Activated gamma-delta T cell treated with Interleukin-2 at 50 U/mL for 16 hours (primary cell): ENCODE measurements around the gene POU2AF3.

ENCODE experiments used
- DNase-seq: peaks from one replicate; pipeline ENCODE4 v3.0.0-alpha.2; 2020

The POU2AF3 gene

DNA sequence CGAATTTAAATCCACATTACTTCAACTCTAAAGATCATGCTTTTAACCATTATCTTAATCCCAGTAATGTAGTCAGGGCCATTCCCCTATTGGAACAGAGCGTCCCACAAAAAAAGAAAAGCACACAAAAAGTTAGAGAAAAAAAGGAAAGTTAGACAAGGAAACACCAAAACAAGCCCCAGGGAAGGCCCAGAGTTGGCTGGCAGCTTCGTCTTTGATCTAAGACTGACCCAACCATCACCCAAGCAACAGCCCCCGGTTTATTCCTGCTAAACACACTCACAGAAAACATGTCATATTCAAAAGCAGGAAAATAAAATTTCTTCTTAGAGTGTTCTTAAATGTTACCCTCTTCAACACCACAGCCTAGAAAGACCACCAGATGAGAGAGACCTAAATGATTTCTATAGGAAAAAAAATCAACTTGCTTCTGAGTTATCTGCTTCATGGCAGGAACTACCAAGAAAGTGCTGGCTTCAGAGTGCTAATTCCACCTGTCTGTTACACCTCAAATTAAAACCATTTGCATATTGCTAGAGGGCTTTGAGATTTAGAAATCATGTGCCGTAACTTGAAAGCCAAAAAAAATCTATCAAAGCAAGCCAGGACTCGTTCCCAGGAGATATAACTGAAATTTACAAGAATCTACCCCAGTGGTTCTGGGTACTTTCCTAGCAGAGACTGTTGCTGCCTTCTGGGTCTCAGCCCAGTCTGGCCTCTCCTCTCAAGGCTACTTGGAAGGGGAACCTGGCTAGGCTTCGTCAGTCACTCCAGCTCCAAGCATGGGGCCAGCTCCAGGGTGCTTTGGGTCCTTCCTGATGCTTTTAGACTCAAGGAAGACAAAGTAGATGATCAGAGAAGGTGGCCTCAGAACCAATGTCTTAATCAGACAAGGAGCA, 31.2 kb downstream of the POU2AF3 start:
- no peak for DNase-seq

DNA sequence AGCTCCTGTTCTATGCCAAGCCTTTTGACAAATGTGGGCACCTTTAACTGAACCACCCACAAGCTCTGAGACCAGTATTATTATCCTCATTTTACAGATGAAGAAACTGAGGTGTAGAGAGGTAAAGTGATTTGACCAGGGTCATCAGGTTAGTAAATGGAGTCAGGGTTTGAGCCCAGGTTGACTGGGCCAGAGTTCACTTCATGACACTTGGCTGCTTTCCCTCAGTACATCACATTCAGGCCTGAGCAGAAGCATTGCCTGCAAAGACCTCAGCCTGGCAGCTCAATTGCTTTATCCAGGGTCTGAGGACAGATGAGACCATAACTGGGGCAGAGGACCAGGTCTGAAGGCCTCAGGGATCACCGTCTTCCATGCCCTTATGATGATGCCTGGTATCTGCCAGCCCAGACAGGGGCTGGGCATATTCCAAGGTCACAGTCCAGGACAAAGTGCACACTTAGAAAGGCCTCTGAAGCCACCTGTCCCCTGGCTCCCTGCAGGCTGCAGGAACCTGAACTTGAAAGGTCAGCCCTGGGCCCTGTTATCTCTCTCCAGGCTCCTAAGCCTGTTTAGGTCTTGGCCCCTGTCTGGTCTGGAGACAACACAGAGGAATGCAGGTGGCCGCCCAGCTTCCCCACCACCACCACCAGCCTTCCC, 32.0 kb downstream of the POU2AF3 start:
- no peak for DNase-seq

DNA sequence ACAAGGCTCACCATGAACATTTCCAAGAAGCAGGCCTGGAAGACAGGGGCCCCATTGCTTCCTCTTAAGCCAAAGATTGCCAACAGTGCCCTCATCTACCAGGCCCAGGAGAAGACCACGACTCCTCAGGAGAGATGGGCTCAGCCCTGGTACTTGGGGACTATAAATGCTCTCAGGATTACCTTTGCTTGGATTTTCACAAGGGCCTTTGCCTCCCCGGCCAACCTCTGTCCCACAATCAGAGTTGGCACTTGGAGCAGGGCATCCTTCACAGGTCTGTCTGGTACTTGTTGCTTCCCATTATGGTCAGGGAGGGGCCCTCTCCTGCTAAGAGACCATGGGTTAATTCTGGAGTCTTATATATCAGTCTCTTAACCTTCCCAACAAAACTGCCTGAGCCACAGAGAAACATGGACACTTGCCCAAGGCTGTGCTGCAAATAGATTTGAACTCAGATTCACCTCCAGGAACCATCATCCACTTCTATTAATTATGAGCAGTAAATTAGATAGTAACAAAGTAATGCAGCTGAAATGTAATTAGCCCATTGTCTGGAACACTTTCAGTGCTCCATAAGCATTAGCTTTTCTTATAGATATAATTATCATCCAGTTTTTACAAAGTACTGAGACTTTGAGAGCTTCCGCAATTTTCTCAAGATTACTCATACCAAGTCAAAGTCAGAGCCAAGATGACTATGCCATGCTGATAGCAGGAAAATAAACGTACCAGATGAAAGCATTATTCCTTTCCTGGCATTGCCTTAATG, 33.5 kb downstream of the POU2AF3 start:
- DNase-seq: no peak

DNA sequence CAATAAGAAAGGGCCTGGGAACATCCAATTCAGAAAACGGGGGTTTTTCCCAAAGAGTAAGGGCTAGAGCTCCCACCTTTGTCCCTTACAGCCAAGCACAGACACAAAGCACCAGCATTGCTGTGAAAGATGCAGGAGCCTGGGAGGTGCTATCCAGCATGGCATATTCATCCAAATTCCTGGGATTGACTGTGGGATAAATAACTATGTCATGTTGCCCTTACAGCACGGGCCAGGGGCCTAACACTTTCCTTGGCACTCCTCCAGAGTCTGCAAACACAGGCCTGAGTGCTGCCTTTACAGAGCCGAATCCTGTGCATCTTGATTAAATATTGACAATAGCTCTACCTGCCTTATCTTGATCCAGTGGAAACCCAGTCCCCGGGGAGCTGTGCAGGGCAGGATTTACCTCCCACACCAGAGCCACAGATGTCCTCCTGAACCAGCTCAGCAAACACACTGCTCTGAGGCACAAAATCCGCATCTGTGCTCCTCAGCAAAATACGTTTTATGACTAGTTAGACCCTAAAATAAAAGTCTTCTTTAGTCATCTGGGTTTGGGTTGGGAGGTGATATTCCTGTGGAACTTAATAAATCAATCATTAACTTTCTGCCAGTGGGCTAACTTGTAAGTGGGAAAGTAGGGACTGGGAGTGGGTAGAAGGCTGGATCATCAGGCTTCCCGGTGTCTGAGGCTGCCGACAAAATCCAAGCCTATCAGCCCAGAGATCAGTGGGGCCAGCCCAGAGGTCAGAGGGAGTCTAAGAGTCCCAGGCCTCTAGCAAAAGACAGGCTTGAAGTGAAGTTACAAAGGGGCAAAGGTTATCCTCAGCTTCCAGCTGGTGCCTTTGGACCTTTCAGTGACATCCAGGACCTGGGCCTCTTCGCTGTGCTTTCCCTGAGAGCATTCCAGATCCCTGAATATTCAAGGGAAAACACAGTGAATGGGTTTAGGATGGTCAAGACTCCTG, 36.5 kb downstream of the POU2AF3 start:
- DNase-seq: no peak

DNA sequence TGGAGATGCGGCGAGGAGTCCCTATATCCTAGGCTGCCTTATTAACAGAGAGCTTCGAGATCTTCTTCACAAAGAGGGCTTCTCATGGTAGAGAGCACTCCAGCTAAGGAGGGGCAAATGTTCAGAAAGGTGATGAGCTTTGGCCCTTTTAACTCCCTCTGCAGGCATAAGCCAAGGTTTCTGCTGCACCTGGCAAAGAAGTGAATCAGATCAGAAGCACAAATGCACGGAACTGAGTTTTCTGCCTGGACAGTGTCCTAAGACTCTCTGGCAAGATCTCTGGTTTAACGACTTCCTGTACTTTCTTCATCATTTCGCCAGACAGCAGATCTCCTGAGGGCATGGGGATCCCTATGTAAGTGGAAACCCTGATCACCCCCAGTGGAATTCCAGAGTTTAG, 37.2 kb downstream of the POU2AF3 start:
- DNase-seq: no peak

DNA sequence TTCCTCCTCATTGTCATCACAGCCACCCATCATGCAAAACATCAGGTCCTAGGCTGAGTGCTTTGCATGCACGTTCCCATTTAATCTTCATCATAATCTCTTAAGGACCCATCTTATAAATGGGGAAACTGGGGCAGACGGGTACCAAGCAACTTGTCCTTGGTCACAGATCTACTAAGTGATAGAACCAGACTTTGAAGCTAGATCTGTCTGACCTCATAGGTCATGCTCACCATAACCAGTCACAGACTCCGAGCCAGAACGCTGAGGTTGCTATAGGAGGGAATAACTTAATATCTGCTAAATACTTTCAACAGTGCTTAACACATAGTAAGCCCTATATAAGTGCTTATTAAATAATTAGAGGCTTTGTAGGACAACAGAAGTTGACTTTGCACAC, 37.7 kb downstream of the POU2AF3 start:
- DNase-seq: no peak

DNA sequence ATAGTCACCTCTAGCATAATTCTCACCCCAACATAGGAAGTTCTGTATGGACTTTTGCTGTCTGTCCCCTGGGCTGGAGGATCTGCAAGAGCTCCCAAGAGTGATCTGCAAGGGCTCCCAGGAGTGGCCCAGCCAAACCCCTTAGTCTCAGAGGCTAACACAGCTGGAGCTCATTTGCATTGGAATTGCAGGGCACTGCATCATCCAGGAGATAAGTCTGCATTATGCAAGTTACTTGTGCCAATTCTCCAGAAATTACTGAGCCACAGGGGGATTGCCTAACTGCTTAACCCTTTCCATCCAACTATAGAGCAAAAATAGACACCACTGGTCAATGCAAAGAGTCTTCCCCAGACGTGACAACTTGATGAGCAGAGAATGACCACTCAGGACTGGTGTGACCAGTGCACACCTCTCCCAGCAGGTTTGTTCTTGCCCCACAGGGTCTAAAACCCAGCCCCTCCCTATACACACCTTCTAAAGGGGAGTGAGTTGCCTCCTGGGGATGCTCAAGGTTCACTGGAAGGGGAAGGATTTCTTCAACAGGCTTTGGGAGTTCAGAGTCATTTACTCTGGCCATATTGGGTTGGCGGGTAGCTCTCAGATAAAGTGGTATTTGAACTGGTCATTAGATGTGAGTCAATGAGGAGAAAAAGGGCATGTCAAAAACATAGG, 38.4 kb downstream of the POU2AF3 start:
- no peak for DNase-seq

DNA sequence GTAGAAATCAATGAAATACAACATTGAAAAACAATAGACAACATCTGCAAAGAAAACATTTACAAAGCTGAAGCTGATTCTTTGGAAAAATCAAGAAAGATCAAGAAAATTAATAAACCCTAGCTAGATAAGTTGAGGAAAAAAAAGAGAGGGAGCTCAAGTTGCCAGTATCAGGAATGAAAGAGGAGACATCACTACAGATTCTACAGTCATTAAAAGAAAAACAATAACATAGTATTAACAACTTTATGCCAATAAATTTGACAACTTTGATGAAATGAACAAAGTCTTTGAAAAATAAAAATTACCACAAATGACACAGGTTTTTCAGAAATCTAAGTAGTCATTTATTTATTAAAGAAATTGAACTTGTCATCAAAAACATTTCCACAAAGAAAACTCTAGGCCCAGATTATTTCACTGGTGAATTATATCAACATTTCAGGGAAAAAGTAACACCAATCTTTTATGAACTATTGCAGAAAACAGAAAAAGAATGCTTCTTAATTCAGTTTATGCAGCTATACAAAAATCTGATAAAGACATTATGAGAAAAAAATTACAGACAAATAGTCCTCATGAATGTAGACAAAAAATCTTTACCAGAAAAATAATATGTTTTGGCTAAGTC, 41.5 kb downstream of the POU2AF3 start:
- no peak for DNase-seq

DNA sequence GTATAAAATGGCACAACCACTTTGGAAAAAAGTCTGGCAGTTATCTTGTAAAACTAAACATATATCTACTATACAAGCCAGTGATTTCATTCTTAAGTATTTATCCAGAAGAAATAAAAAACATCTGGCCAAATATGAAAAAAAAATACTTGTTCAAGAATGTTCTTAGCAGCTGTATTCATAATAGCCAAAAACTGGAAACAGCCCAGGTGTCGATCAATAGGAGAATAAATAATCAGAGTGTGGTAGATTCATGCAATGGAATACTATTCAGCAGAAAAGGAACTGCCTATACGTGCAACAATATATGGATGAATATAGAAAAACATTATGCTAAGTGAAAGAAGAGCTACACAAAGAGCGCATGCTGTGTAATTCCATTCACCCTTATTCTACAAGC, 44.0 kb downstream of the POU2AF3 start:
- no peak for DNase-seq

DNA sequence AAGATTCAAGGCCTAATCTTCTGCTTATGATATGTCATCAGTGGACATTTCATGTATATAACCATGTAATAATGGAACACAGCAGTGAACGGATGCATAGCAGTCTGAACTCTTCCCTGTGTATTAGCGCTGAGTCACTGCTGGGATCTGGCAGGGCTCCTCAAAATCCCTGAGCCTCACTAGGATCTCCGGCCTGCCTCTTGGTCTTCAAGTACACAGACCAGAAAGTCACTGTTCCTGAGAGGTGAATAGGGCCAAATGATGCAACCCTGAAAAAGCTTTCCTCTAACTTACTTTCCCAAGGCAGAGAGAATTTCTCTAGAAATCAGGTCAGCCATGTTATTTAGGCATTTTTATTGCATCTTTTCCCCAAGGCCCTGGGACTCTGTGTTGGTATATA, 45.7 kb downstream of the POU2AF3 start:
- DNase-seq: no peak

DNA sequence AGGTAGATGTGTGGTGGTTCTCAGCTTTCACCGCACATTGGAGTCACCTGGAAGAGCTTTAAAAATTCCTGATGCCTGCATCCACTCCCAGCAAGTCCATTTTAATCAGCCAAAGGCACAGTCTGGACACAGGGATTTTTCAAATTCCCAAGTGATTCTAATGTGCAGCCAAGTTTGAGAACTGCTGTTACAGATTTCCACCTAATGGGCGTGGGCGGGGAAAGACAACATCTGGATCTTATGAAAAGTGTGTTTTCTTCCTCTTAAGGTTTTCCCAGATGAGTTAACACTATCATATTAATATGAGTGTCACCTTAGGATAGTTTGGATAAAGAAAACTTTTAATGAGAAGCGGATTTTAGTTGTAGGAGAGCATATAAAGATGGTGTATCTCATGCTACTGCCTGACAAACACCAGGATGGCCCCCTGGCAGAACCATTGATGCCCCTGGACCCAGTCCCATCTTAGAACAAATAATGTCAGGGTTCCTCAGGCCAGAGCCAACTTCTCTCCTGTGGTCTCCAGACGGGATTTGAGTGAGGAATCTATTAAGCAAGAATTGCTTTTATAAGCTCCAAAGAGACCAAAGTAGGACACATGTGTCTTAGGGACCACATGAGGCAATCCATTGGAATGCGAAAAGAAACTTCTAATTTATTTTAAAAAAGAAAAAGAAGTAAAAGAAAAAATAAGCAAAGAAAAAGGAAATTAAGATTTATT, 48.8 kb downstream of the POU2AF3 start:
- no peak for DNase-seq

DNA sequence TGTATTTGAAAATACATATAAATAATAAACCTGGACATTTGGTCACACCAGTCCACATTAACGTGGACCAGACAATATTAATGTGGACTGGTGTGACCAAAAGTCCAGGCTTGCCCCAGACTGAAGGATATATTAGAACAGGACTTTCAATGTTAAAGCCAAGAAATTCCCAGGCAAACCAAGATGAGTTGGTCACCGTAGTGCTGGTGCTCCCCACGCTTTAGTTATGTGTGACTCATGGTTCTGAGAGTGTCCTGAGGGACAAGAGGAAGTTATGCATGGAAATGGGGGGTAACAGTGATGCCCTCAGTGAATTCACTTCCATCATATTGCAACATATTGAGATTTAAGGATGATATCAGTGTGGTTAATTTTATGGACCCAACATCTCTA, 49.4 kb downstream of the POU2AF3 start:
- no peak for DNase-seq

DNA sequence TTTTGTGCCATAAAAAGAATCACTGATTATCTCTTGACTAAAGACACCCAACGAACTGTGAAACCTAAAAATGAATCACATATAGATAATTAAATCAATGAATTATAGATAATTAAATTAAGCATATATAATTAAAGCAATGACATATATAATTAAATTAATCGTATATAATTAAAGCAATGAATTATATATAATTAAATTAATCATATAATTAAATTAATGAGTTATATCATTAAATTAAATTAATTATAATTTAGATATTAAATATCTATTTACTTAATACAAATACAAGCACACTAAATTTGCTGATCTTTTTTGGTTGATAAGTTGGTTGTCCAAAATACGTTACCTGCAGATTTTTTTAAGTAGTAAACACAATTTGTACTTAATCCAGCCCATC, 49.8 kb downstream of the POU2AF3 start:
- no peak for DNase-seq

DNA sequence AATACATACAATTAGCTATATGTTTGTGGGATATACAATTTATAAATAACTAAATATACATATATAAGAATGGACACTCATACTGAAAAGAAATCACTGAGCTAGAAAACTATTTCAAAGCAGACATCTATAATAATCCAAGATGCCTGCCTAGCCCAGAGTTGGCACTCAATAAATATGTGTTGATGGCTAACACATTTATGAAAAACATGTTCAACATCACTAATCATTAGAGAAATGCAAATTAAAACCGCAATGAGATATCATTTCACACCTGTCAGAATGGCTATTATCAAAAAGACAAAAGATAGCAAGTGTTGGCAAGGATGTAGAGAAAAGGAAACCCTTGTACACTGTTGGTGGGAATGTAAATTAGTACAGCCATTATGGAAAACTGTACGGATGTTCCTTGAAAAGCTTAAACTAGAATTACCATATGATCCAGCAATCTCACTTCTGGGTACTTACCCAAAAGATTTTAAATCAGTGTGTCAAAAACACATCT, 50.9 kb downstream of the POU2AF3 start:
- no peak for DNase-seq

DNA sequence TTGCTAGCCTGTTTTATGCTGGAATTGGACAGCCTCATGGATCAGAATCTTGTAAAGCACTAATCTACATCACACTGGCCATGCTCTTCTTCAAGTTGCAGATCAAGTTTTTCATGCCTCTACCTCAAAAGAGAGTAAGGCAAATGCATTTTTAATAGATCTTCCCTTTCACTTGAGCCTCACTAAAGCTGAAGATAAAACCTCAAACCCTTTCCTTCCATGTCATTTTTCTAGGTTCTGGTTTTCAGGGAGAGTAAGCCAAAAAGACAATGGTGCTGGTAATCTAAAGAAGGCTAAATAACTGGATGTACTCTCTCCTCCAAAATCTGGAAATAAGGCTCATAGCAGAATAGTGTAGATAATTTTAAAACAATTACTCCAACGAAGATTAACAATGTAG, 52.5 kb downstream of the POU2AF3 start:
- no peak for DNase-seq

DNA sequence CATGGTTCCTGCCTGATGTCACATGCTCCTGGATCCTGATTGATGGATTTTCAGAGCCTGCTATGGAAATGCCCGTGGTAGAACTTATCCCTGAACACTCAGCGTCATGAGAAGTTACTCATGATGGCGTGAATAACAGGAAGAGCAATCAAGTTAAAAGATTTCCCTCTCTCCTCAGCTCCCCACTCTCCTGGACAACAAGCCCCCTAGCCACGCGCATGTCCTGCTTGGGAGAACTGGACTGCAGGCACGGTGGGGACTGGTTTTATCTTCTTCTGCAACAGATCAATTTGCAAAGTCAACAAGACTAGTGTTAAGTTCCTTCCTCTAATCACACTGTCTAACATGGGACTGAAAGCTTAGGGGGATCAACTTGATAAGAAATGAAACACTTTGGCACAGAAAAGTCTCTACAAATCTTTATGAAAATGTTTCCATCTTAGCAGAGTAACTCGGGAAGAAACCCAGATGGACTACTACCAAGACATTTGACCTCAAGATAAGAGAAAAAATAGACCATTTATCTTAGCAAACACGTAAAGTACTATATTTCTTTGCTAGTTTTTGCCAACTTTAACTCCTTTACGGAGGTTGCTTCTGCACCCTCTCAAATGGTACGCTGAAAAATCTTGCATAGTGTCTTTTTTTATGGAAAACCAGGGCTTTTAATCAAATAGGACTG, 53.2 kb downstream of the POU2AF3 start:
- DNase-seq: no peak

DNA sequence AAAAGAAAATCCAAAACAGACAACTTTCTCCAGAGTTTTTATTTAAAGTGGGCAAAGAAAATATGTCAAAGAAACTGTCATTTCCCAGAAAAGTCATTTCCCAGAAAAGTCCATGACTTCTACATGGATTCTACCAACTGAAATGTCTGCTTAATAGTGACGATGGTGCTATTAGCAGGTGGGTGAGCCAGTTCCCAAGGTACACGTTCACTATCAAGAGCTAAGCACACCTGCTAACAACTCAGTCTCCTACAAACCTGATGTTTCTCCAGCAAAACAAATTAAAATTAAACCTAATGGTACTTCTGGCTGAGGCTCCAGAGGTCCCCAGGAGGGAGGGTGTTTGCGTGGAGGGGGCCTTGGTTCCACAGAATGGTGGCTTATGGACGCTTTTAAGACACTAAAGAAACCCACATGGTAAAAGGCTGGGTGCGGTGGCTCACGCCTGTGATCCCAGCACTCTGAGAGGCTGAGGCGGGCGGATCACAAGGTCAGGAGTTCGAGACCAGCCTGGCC, 53.9 kb downstream of the POU2AF3 start:
- DNase-seq: no peak

DNA sequence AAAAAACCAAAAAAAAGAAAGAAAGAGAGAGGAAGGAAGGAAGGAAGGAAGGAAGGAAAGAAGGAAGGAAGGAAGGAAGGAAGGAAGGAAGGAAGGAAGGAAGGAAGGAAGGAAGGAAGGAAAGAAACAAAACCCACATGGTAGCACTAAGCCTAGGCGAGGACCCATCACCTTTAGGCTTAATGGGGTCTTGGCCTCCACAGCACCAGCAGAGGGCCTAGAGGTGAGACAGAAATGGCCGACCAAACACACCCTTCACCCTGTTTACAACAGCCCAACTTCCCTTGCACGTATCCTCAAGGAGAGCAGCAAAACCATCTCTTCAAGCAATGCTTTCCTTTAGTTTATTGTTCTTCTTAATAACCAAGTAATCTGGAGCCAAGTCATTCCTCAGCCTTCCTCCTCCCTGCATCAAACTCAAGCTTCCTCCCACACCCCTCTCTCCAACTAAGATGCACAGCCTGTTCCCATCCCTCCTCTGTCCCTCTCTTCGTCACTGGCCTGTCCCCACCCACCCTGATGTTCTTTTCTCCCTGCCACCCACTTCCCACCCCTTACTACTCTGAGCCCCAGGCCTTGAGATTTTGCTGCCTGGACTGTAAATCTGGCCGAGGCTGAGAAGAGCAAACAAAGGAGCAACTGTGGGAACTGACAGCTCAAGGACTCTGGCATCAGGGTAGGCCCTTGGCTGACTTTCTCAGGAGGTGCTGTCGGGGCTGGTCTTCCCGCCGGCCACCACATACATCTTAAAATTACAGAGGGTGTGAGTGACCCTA, 54.8 kb downstream of the POU2AF3 start:
- no peak for DNase-seq
